HEK293 (cell line): ENCODE data around the gene CREBBP.

Source experiments
- CTCF ChIA-PET: fragments of 350-600 bp; formaldehyde crosslinking; extraction: SDS; loops from one replicate; lab custom pipeline; 2021; ENCODE audit warnings: antibody characterized with exemption; lab: Yijun Ruan, JAX
- POLR2A ChIA-PET: fragments of 300-600 bp; formaldehyde crosslinking; extraction: SDS; loops from one replicate; lab custom pipeline; 2020; ENCODE audit warnings: antibody characterized with exemption, inconsistent platforms; lab: Yijun Ruan, JAX
- H3K27ac ChIP-seq: fragments of 200-500 bp; sonication (Bioruptor generic); 2 replicates; pipeline ENCODE4 v1.5.1; 2014; ENCODE audit warnings: low read depth, low read length, control low read depth, inconsistent platforms; ENCODE audit errors: extremely low read depth
- H3K36me3 ChIP-seq, 2 experiments: fragments of 200-500 bp in 1 of 2; sonication (Bioruptor generic) in 1 of 2; 1 replicate in 1 of 2; 2 replicates in 1 of 2; pipeline ENCODE4 v1.5.1; 2014 to 2017; ENCODE audit warnings: inconsistent platforms in 2 of 2, low read length in 2 of 2; ENCODE audit not compliant: control insufficient read depth in 2 of 2, insufficient read depth in 1 of 2
- H3K4me1 ChIP-seq: fragments of 200-500 bp; sonication (Bioruptor generic); 2 replicates; pipeline ENCODE4 v1.5.1; 2014; ENCODE audit warnings: mild to moderate bottlenecking, low read length, inconsistent platforms; ENCODE audit not compliant: control insufficient read depth, insufficient read depth
- H3K4me3 ChIP-seq: 2 replicates; pipeline ENCODE4 v1.5.1; 2011; ENCODE audit warnings: low read depth, mild to moderate bottlenecking, control low read depth, low read length, moderate library complexity
- H3K9me3 ChIP-seq: fragments of 200-500 bp; sonication (Bioruptor generic); 2 replicates; pipeline ENCODE4 v1.5.1; 2014; ENCODE audit warnings: low read depth, low read length, inconsistent platforms; ENCODE audit not compliant: control insufficient read depth, insufficient read depth
- BCL11A ChIP-seq: fragments of 450-650 bp; formaldehyde crosslinking; IDR thresholded peaks from 2 replicates; pipeline ENCODE4 v1.5.1; 2016; ENCODE audit warnings: low read depth, missing biosample characterization, missing genetic modification characterization
- HIC1 ChIP-seq: fragments of 450-650 bp; formaldehyde crosslinking; IDR thresholded peaks from 2 replicates; pipeline ENCODE4 v1.5.1; 2016; ENCODE audit warnings: missing biosample characterization, missing genetic modification characterization
- KLF10 ChIP-seq: fragments of 450-650 bp; IDR thresholded peaks from 2 replicates; pipeline ENCODE4 v1.5.1; 2018; ENCODE audit warnings: missing biosample characterization, mild to moderate bottlenecking, missing genetic modification characterization
- RBAK ChIP-seq: fragments of 450-650 bp; formaldehyde crosslinking; IDR thresholded peaks from 2 replicates; pipeline ENCODE4 v1.5.1; 2016; ENCODE audit warnings: missing biosample characterization, missing genetic modification characterization
- REPIN1 ChIP-seq: fragments of 450-650 bp; formaldehyde crosslinking; IDR thresholded peaks from 2 replicates; pipeline ENCODE4 v1.5.1; 2017; ENCODE audit warnings: missing biosample characterization, missing genetic modification characterization, low read depth
- YY2 ChIP-seq: fragments of 450-650 bp; formaldehyde crosslinking; IDR thresholded peaks from 2 replicates; pipeline ENCODE4 v1.5.1; 2016; ENCODE audit warnings: missing biosample characterization, missing genetic modification characterization
- ZBTB1 ChIP-seq: fragments of 450-650 bp; formaldehyde crosslinking; IDR thresholded peaks from 2 replicates; pipeline ENCODE4 v1.5.1; 2016; ENCODE audit warnings: missing biosample characterization, missing genetic modification characterization
- ZBTB48 ChIP-seq: fragments of 450-650 bp; formaldehyde crosslinking; IDR thresholded peaks from 2 replicates; pipeline ENCODE4 v1.5.1; 2016; ENCODE audit warnings: missing biosample characterization, missing genetic modification characterization
- ZNF148 ChIP-seq: fragments of 450-650 bp; formaldehyde crosslinking; IDR thresholded peaks from 2 replicates; pipeline ENCODE4 v1.5.0; 2017; ENCODE audit warnings: missing biosample characterization, missing genetic modification characterization, borderline replicate concordance
- ZNF155 ChIP-seq: fragments of 450-650 bp; formaldehyde crosslinking; IDR thresholded peaks from 2 replicates; pipeline ENCODE4 v1.5.1; 2016; ENCODE audit warnings: missing biosample characterization, missing genetic modification characterization
- ZNF184 ChIP-seq: fragments of 450-650 bp; IDR thresholded peaks from 2 replicates; pipeline ENCODE4 v1.5.1; 2018; ENCODE audit warnings: missing biosample characterization, mild to moderate bottlenecking, missing genetic modification characterization
- ZNF19 ChIP-seq: fragments of 450-650 bp; formaldehyde crosslinking; IDR thresholded peaks from 2 replicates; pipeline ENCODE4; 2016; ENCODE audit warnings: missing biosample characterization, missing genetic modification characterization, low read depth
- ZNF416 ChIP-seq: fragments of 450-650 bp; formaldehyde crosslinking; IDR thresholded peaks from 2 replicates; pipeline ENCODE4 v1.5.1; 2016; ENCODE audit warnings: missing biosample characterization, missing genetic modification characterization
- ZNF449 ChIP-seq: fragments of 450-650 bp; formaldehyde crosslinking; IDR thresholded peaks from 2 replicates; pipeline ENCODE4 v1.5.1; 2017; ENCODE audit warnings: missing biosample characterization, mild to moderate bottlenecking, missing genetic modification characterization, moderate library complexity
- ZNF473 ChIP-seq: fragments of 450-650 bp; formaldehyde crosslinking; IDR thresholded peaks from 2 replicates; pipeline ENCODE4 v1.5.1; 2017; ENCODE audit warnings: missing biosample characterization, missing genetic modification characterization
- ZNF513 ChIP-seq: fragments of 450-650 bp; IDR thresholded peaks from 2 replicates; pipeline ENCODE4 v1.5.1; 2018; ENCODE audit warnings: missing biosample characterization, missing genetic modification characterization
- ZNF529 ChIP-seq: fragments of 450-650 bp; formaldehyde crosslinking; IDR thresholded peaks from 2 replicates; pipeline ENCODE4 v1.5.1; 2017; ENCODE audit warnings: missing genetic modification characterization, missing biosample characterization; ENCODE audit not compliant: insufficient replicate concordance
- ZNF670 ChIP-seq: fragments of 450-650 bp; formaldehyde crosslinking; IDR thresholded peaks from 2 replicates; pipeline ENCODE4 v1.5.1; 2016; ENCODE audit warnings: missing biosample characterization, missing genetic modification characterization, low read depth
- ZNF76 ChIP-seq: fragments of 450-650 bp; formaldehyde crosslinking; IDR thresholded peaks from 2 replicates; pipeline ENCODE4; 2016; ENCODE audit warnings: low read depth, missing biosample characterization, missing genetic modification characterization, borderline replicate concordance
- ZNF776 ChIP-seq: fragments of 450-650 bp; formaldehyde crosslinking; IDR thresholded peaks from 2 replicates; pipeline ENCODE4 v1.5.0; 2017; ENCODE audit warnings: missing biosample characterization, missing genetic modification characterization, borderline replicate concordance

CREBBP gene

GRCh38 chr16:3761375-3762106 is 119.0 kb downstream of the CREBBP start:
- no peaks in the 10 kb centered on the region for H3K9me3 ChIP-seq
- no peaks in the 10 kb centered on the region for H3K4me1 ChIP-seq
- no peak overlapping the region for H3K4me3 ChIP-seq
- TF ChIP-seq ZNF670 (no peak), ZNF416 (no peak), ZNF529 (no peak), ZNF513 (tag by site-specific recombination) (no peak)
- CTCF ChIA-PET: no interaction called here
- POLR2A ChIA-PET: no interaction called here
- H3K27ac ChIP-seq: no peak overlapping the region
- H3K36me3 ChIP-seq: peaks cover 23 to 86% of the 10 kb centered on the region in 2 experiments

GRCh38 chr16:3760518-3760917 is 120.0 kb downstream of the CREBBP start:
- no peaks in the 10 kb centered on the region for H3K4me1 ChIP-seq
- H3K4me3 ChIP-seq: no peak overlapping the region
- H3K9me3 ChIP-seq: no peaks in the 10 kb centered on the region
- H3K27ac ChIP-seq: no peak overlapping the region
- peaks cover 18 to 85% of the 10 kb centered on the region in 2 experiments for H3K36me3 ChIP-seq
- ChIA-PET POLR2A (interaction anchor here (0.7 kb wide), 1 partner anchor 976 kb away, joined by 4 read pairs; no protein-coding TSS in a partner anchor), CTCF (no interaction called here)
- TF ChIP-seq REPIN1 (tag by site-specific recombination) (no peak), RBAK (tag by site-specific recombination) (no peak), ZNF155 (tag by site-specific recombination) (no peak), ZNF76 (tag by site-specific recombination) (no peak), ZNF148 (no peak), ZNF473 (tag by site-specific recombination) (no peak), ZNF184 (tag by site-specific recombination) (no peak), ZBTB48 (tag by site-specific recombination) (no peak), YY2 (tag by site-specific recombination) (no peak), ZNF19 (no peak), ZBTB1 (tag by site-specific recombination) (no peak), KLF10 (tag by site-specific recombination) (no peak), ZNF776 (tag by site-specific recombination) (no peak), ZNF449 (tag by site-specific recombination) (no peak), BCL11A (tag by site-specific recombination) (no peak), HIC1 (tag by site-specific recombination) (no peak)
